HepG2 (cell line): ENCODE data around the gene OR8B12. TPM values are rescaled to one million over a fixed set of nuclear protein-coding genes. Genes with fewer than 3 reads are reported as not detected.

Experiments
- ATAC-seq: fragments of 200-7000 bp; cut with Tn5 transposase; 3 replicates; pipeline ENCODE4 v1.9.1; 2020; ENCODE audit warnings: mild to moderate bottlenecking, moderate library complexity
- BruUV-seq: library from RNA; stranded (reverse); fragments of 400-500 nt; replicated peaks from 2 replicates; lab custom pipeline; 2021; lab: Mats Ljungman, UMichigan
- CTCF ChIA-PET: fragments of 300-600 bp; formaldehyde crosslinking; extraction: SDS; loops from one replicate; lab custom pipeline; 2021; ENCODE audit warnings: low total read pairs, inconsistent platforms, low intra/inter-chr PET ratio; lab: Yijun Ruan, JAX
- POLR2A ChIA-PET: fragments of 350-600 bp; sonication (Branson Sonifier 250); formaldehyde crosslinking; loops from one replicate; lab custom pipeline; 2020; ENCODE audit warnings: antibody characterized with exemption, inconsistent platforms; lab: Yijun Ruan, JAX
- DNase-seq: peaks from one replicate; pipeline ENCODE4 v3.0.0-alpha.2; 2015; ENCODE audit warnings: low spot score
- FAIRE-seq: peaks from 3 replicates; lab custom pipeline; 2011; peaks lifted over from hg19 to GRCh38; lab: Jason Lieb, UNC
- H2AFZ ChIP-seq: one replicate; pipeline ENCODE4 v1.6.1; 2011; ENCODE audit warnings: low read length, inconsistent platforms
- H3K27ac ChIP-seq: fragments of 300-600 bp; 3 replicates; pipeline ENCODE4 v1.8.0; 2011; ENCODE audit warnings: mixed run types, mild to moderate bottlenecking, mixed read lengths, low read length, inconsistent platforms; ENCODE audit not compliant: insufficient read depth; ENCODE audit errors: extremely low read length
- H3K27me3 ChIP-seq, 2 experiments: fragments of 200-600 bp in 1 of 2; 2 replicates in 1 of 2; 3 replicates in 1 of 2; pipeline versions ENCODE4 v1.6.0 to v1.8.0; 2011; ENCODE audit warnings: low read length in 2 of 2, mild to moderate bottlenecking in 2 of 2, moderate library complexity in 2 of 2, inconsistent platforms in 1 of 2; ENCODE audit not compliant: insufficient read depth in 2 of 2, control insufficient read depth in 1 of 2
- H3K36me3 ChIP-seq, 2 experiments: fragments of 200-600 bp in 1 of 2; replicated peaks in 1 of 2; 2 replicates in 1 of 2; 3 replicates in 1 of 2; pipeline versions ENCODE4 v1.5.1 to v1.8.0; 2011; ENCODE audit warnings: low read length in 2 of 2, inconsistent platforms in 1 of 2; ENCODE audit not compliant: insufficient read depth in 2 of 2, control insufficient read depth in 1 of 2
- H3K4me1 ChIP-seq: 2 replicates; pipeline ENCODE4 v1.5.1; 2012; ENCODE audit warnings: low read length, inconsistent platforms; ENCODE audit not compliant: insufficient read depth
- H3K4me2 ChIP-seq: 2 replicates; pipeline ENCODE4 v1.6.0; 2011; ENCODE audit warnings: low read depth, low read length, inconsistent platforms
- H3K4me3 ChIP-seq, 3 experiments: fragments of 200-600 bp in 1 of 3; sonication (generic), shearing (Covaris generic) in 1 of 3; replicated peaks in 1 of 3; 2 replicates each; pipeline ENCODE4 v1.5.1; 2011 to 2016; ENCODE audit warnings: low read length in 3 of 3, inconsistent platforms in 2 of 3, low read depth in 2 of 3, mild to moderate bottlenecking in 2 of 3, control low read depth in 1 of 3, mixed read lengths in 1 of 3; ENCODE audit not compliant: insufficient read depth in 1 of 3
- H3K79me2 ChIP-seq: one replicate; pipeline ENCODE4 v1.6.1; 2011; ENCODE audit warnings: low read length, inconsistent platforms; ENCODE audit not compliant: insufficient read depth
- H3K9ac ChIP-seq: 2 replicates; pipeline ENCODE4 v1.6.0; 2011; ENCODE audit warnings: mild to moderate bottlenecking, low read depth, low read length, inconsistent platforms; ENCODE audit not compliant: insufficient read depth
- H3K9me3 ChIP-seq: 2 replicates; pipeline ENCODE4 v1.5.1; 2012; ENCODE audit warnings: mild to moderate bottlenecking, low read length
- H4K20me1 ChIP-seq: 2 replicates; pipeline ENCODE4 v1.6.0; 2011; ENCODE audit warnings: inconsistent platforms, mild to moderate bottlenecking, low read length, moderate library complexity; ENCODE audit not compliant: insufficient read depth
- CEBPB ChIP-seq: IDR thresholded peaks from 2 replicates; pipeline ENCODE4 v1.6.1; 2011; ENCODE audit warnings: low read depth, low read length, improper control_type of control experiment, borderline replicate concordance
- CEBPG ChIP-seq: IDR thresholded peaks from 2 replicates; pipeline ENCODE4 v1.6.1; 2016
- CTCF ChIP-seq: sonication (generic); formaldehyde crosslinking; IDR thresholded peaks from 2 replicates; pipeline ENCODE4 v1.5.0; 2020; ENCODE audit warnings: mild to moderate bottlenecking, missing genetic modification reagents, moderate library complexity
- ELF3 ChIP-seq: IDR thresholded peaks from 2 replicates; pipeline ENCODE4 v1.6.1; 2016; ENCODE audit warnings: missing genetic modification reagents, missing compliant biosample characterization
- ELK4 ChIP-seq: sonication (generic); formaldehyde crosslinking; IDR thresholded peaks from 2 replicates; pipeline ENCODE4 v1.9.0; 2021; ENCODE audit warnings: missing genetic modification reagents, borderline replicate concordance
- GABPA ChIP-seq, 2 experiments: IDR thresholded peaks; 2 replicates each; pipeline ENCODE4 v1.6.1; 2011 to 2016; ENCODE audit warnings: low read depth in 2 of 2, low read length in 1 of 2, missing biosample characterization in 1 of 2, missing genetic modification characterization in 1 of 2
- GABPB1 ChIP-seq: IDR thresholded peaks from 2 replicates; pipeline ENCODE4 v1.6.1; 2016; ENCODE audit warnings: mild to moderate bottlenecking, missing genetic modification reagents, moderate library complexity, missing compliant biosample characterization
- GRHL1 ChIP-seq: sonication (generic); formaldehyde crosslinking; conservative IDR thresholded peaks from 2 replicates; pipeline ENCODE4 v1.8.0; 2022; ENCODE audit warnings: missing genetic modification reagents
- HOXA7 ChIP-seq: sonication (generic); formaldehyde crosslinking; IDR thresholded peaks from 2 replicates; pipeline ENCODE4 v1.8.1; 2022; ENCODE audit warnings: mild to moderate bottlenecking, missing genetic modification reagents, moderate library complexity
- KDM1A ChIP-seq: IDR thresholded peaks from 2 replicates; pipeline ENCODE4 v1.6.1; 2016; ENCODE audit warnings: missing compliant biosample characterization
- NR2F2 ChIP-seq: IDR thresholded peaks from 2 replicates; pipeline ENCODE4 v1.6.1; 2012; ENCODE audit warnings: low read depth, inconsistent platforms, borderline replicate concordance
- SMAD9 ChIP-seq: sonication (generic); formaldehyde crosslinking; IDR thresholded peaks from 2 replicates; pipeline ENCODE4 v1.5.1; 2020; ENCODE audit warnings: mild to moderate bottlenecking, missing genetic modification reagents
- TEAD3 ChIP-seq: optimal IDR thresholded peaks from 2 replicates; pipeline ENCODE3; 2016; ENCODE audit warnings: borderline replicate concordance
- XRCC5 ChIP-seq: fragments of 200-400 bp; formaldehyde crosslinking; optimal IDR thresholded peaks from 2 replicates; pipeline ENCODE3; 2017; ENCODE audit warnings: mild to moderate bottlenecking, low read length
- ZEB1 ChIP-seq: IDR thresholded peaks from 2 replicates; pipeline ENCODE4 v1.6.1; 2012; ENCODE audit warnings: mild to moderate bottlenecking, low read depth, inconsistent platforms; ENCODE audit not compliant: insufficient replicate concordance
- ZNF317 ChIP-seq: sonication (generic); formaldehyde crosslinking; IDR thresholded peaks from 2 replicates; pipeline ENCODE4 v1.5.0; 2020; ENCODE audit warnings: mild to moderate bottlenecking, missing genetic modification reagents
- ZNF34 ChIP-seq: sonication (generic); formaldehyde crosslinking; IDR thresholded peaks from 2 replicates; pipeline ENCODE4 v1.4.0; 2020; ENCODE audit warnings: mild to moderate bottlenecking, missing genetic modification reagents, borderline replicate concordance
- ZNF639 ChIP-seq: conservative IDR thresholded peaks from 2 replicates; pipeline ENCODE4 v1.6.1; 2018; ENCODE audit warnings: missing genetic modification reagents
- WGBS: methylation state at CpG from one replicate; pipeline ENCODE4 v1.1.6; 2017; ENCODE audit warnings: low lambda C conversion rate; 5-methylcytosine and 5-hydroxymethylcytosine counted together
- in situ Hi-C: cut with HindIII; loops from 2 replicates; pipeline ENCODE4 v1.10.0; 2017; ENCODE audit warnings: low pct_unique_long_range_greater_than_20kb; ENCODE audit not compliant: extremely low pct_ligation_motif_present
- intact Hi-C: fragments of 100-400 bp; cut with micrococcal nuclease; formaldehyde crosslinking; loops from one replicate; pipeline ENCODE4 v1.10.0; 2022; ENCODE audit not compliant: unreplicated experiment
- polyA plus RNA-seq, 8 experiments: library from polyadenylated mRNA; depleted of rRNA in 3 of 8; stranded (reverse) in 7 of 8; unstranded in 1 of 8; fragments of >200 nt; fragmentation: Illumina TruSeq in 4 of 8; extraction: Trizol in 4 of 8; gene quantifications; 2 replicates each; pipeline versions ENCODE4 v1.2.1 to v1.2.3, GENCODE V29; 2011 to 2016; ENCODE audit warnings: low read depth in 4 of 8, missing spikeins in 1 of 8, mixed read lengths in 1 of 8; ENCODE audit not compliant: insufficient read depth in 1 of 8
- total RNA-seq, 5 experiments: library from RNA; depleted of rRNA; stranded (reverse); fragments of >200 nt; fragmentation: Illumina TruSeq; extraction: Trizol; gene quantifications; 2 replicates each; pipeline ENCODE4 v1.2.3, GENCODE V29; 2016; ENCODE audit warnings: low read depth in 1 of 5

Gene OR8B12
- total and polyA plus RNA-seq, 2 of the 13 experiments (the other 11 are each of a cell fraction or from before 2014, with no cell fraction given), result not detected

- H3K27ac ChIP-seq, result no peak overlapping the region
- ChIA-PET POLR2A (no interaction called here), CTCF (no interaction called here)
- no peaks in the 10 kb centered on the region for H3K79me2 ChIP-seq
- 0 out of 2 replicates have a peak, but pooled peaks have one; percentile 39 for TF ChIP-seq ELF3 (CRISPR knock-in tag)
- TF ChIP-seq CEBPB, result peak; percentile 85
- no peak for TF ChIP-seq KDM1A
- no peak for TF ChIP-seq GABPA (IDR thresholded peaks at IDR 0.05; ENCODE audit: low read depth, low read length)
- peak; percentile 26; the same call in 1 of the 2 replicates for TF ChIP-seq GABPA (CRISPR knock-in tag; IDR thresholded peaks at IDR 0.05; ENCODE audit: low read depth)
- TF ChIP-seq GABPB1 (CRISPR knock-in tag), result peak; percentile 33; the same call in 1 of the 2 replicates
- no peak for TF ChIP-seq SMAD9 (CRISPR knock-in tag)
- no peak for TF ChIP-seq ZEB1
- no peak for TF ChIP-seq ZNF639 (CRISPR knock-in tag)
- no peak for TF ChIP-seq ZNF317 (CRISPR knock-in tag)
- TF ChIP-seq CEBPG (CRISPR knock-in tag), result peak; percentile 74
- TF ChIP-seq NR2F2, result no peak
- TF ChIP-seq HOXA7 (CRISPR knock-in tag), result no peak
- TF ChIP-seq CTCF (CRISPR knock-in tag), result peak; percentile 26; the same call in 1 of the 2 replicates
- no peak for TF ChIP-seq GRHL1 (CRISPR knock-in tag)
- peak; percentile 42 for TF ChIP-seq XRCC5
- TF ChIP-seq TEAD3 (CRISPR knock-in tag), result peak; percentile 55
- TF ChIP-seq ZNF34 (CRISPR knock-in tag), result no peak
- no peak for TF ChIP-seq ELK4 (CRISPR knock-in tag)
- WGBS, result 0% methylated on average over 3 of the region's 6 CpGs
- H3K27me3 ChIP-seq, result no peaks in the 10 kb centered on the region; a peak in 1 of 5 replicates
- no peaks in the 10 kb centered on the region for H3K36me3 ChIP-seq
- ATAC-seq (peak; percentile 100), FAIRE-seq (peak; percentile 32), DNase-seq (peak; percentile 69)
- H3K4me3 ChIP-seq, result no peak overlapping the region
- BruUV-seq, result no TSS peak
- 0 out of 2 replicates have a peak overlapping the region, but pooled peaks have one; percentile 8 for H3K4me2 ChIP-seq
- no peaks in the 10 kb centered on the region for H4K20me1 ChIP-seq
- no peaks in the 10 kb centered on the region for H3K4me1 ChIP-seq
- H3K9ac ChIP-seq, result no peak overlapping the region
- no peaks in the 10 kb centered on the region for H3K9me3 ChIP-seq
- no peak overlapping the region for H2AFZ ChIP-seq
- intact Hi-C loops (no loop called here), in situ Hi-C loops (no loop called here)
These were observed 6.9 kb downstream of the OR8B12 start for GRCh38 chr11:124536520-124536919.
